A549 (cell line): ENCODE results near the gene CDYL2. TPM values are rescaled to one million over a fixed set of nuclear protein-coding genes. Genes with fewer than 3 reads are reported as not detected.
A peak's percentile ranks its signal among the peaks of the same experiment; 100 is the strongest.

Experiments used
- ATAC-seq, 2 experiments: fragments of 200-7000 bp in 1 of 2; fragments of >200 bp in 1 of 2; cut with Nextera tagmentation in 1 of 2; cut with Tn5 transposase in 1 of 2; 3 replicates each; pipeline versions ENCODE4 v1.8.0 to v1.9.1; 2018 to 2020; ENCODE audit warnings: mild to moderate bottlenecking in 1 of 2, moderate library complexity in 1 of 2
- CTCF ChIA-PET: fragments of 300-600 bp; sonication (Branson Sonifier 250); formaldehyde crosslinking; extraction: SDS; loops from one replicate; lab custom pipeline; 2021; ENCODE audit warnings: antibody characterized with exemption, inconsistent platforms; lab: Yijun Ruan, JAX
- POLR2A ChIA-PET: fragments of 350-600 bp; formaldehyde crosslinking; extraction: SDS; loops from one replicate; lab custom pipeline; 2021; ENCODE audit warnings: antibody characterized with exemption, inconsistent platforms; lab: Yijun Ruan, JAX
- DNase-seq, 2 experiments: peaks; one replicate each; pipeline versions ENCODE4 v3.0.0 to v3.0.0-alpha.2; 2011 to 2016; ENCODE audit warnings: low read depth in 1 of 2, low spot score in 1 of 2
- FAIRE-seq: peaks from 2 replicates; lab custom pipeline; 2011; peaks lifted over from hg19 to GRCh38; lab: Jason Lieb, UNC
- H3K27ac ChIP-seq, 2 experiments: fragments of >200 bp; sonication (Bioruptor Twin); formaldehyde crosslinking; 3 replicates each; pipeline ENCODE4 v1.5.1; 2016 to 2017
- H3K4me1 ChIP-seq: fragments of >200 bp; sonication (Bioruptor Twin); formaldehyde crosslinking; 3 replicates; pipeline ENCODE4 v1.6.1; 2016
- H3K4me2 ChIP-seq: fragments of >200 bp; sonication (Bioruptor Twin); formaldehyde crosslinking; 3 replicates; pipeline ENCODE4 v1.6.1; 2016
- H3K4me3 ChIP-seq: fragments of >200 bp; sonication (Bioruptor Twin); formaldehyde crosslinking; 3 replicates; pipeline ENCODE4 v1.5.1; 2016
- H3K9me3 ChIP-seq: fragments of >200 bp; sonication (Bioruptor Twin); formaldehyde crosslinking; 3 replicates; pipeline ENCODE4 v1.6.1; 2016
- BHLHE40 ChIP-seq: IDR thresholded peaks from 2 replicates; pipeline ENCODE4 v1.6.1; 2012; ENCODE audit warnings: low read depth, low read length, inconsistent platforms
- CEBPB ChIP-seq, 2 experiments: fragments of >200 bp in 1 of 2; sonication (Bioruptor Twin) in 1 of 2; formaldehyde crosslinking in 1 of 2; IDR thresholded peaks; 2 replicates each; pipeline ENCODE4 v1.6.1; 2012 to 2016
- E2F6 ChIP-seq: IDR thresholded peaks from 2 replicates; pipeline ENCODE4 v1.6.1; 2012; ENCODE audit warnings: low read depth, borderline replicate concordance
- EHF ChIP-seq: fragments of 250-450 bp; sonication (Bioruptor Pico); IDR thresholded peaks from 2 replicates; pipeline ENCODE4 v1.5.0; 2020; ENCODE audit warnings: mild to moderate bottlenecking
- ESRRA ChIP-seq: fragments of 150-350 bp; IDR thresholded peaks from 2 replicates; pipeline ENCODE4 v1.6.1; 2014; ENCODE audit warnings: mild to moderate bottlenecking, low read length, borderline replicate concordance
- FOSL2 ChIP-seq, 2 experiments: fragments of 450-650 bp in 1 of 2; fragments of >200 bp in 1 of 2; sonication (Bioruptor Twin) in 1 of 2; formaldehyde crosslinking; IDR thresholded peaks; 2 replicates each; pipeline versions ENCODE4 v1.5.0 to v1.6.1; 2016 to 2020; ENCODE audit warnings: mild to moderate bottlenecking in 1 of 2, moderate library complexity in 1 of 2
- HDAC2 ChIP-seq: fragments of 200-600 bp; sonication (generic); IDR thresholded peaks from 2 replicates; pipeline ENCODE4 v1.6.1; 2016
- HES2 ChIP-seq: fragments of >200 bp; sonication (Bioruptor Twin); formaldehyde crosslinking; IDR thresholded peaks from 2 replicates; pipeline ENCODE4 v1.6.1; 2016
- HOXA7 ChIP-seq: fragments of 250-450 bp; sonication (Bioruptor Pico); IDR thresholded peaks from 2 replicates; pipeline ENCODE4 v1.5.0; 2020; ENCODE audit warnings: mild to moderate bottlenecking, moderate library complexity
- JUN ChIP-seq, 2 experiments: fragments of >200 bp; sonication (Bioruptor Twin); formaldehyde crosslinking; IDR thresholded peaks; 2 replicates in 1 of 2; 3 replicates in 1 of 2; pipeline ENCODE4 v1.6.1; 2016 to 2017
- JUNB ChIP-seq: fragments of >200 bp; sonication (Bioruptor Twin); formaldehyde crosslinking; IDR thresholded peaks from 2 replicates; pipeline ENCODE4 v1.6.1; 2016
- KDM1A ChIP-seq: fragments of 200-600 bp; sonication (generic); IDR thresholded peaks from 2 replicates; pipeline ENCODE4 v1.6.1; 2016; ENCODE audit warnings: low read depth, mild to moderate bottlenecking
- MAFK ChIP-seq: fragments of 450-650 bp; IDR thresholded peaks from 2 replicates; pipeline ENCODE4 v1.6.1; 2014; ENCODE audit not compliant: partially characterized antibody
- PHF8 ChIP-seq: fragments of 200-600 bp; sonication (generic); IDR thresholded peaks from 2 replicates; pipeline ENCODE4 v1.6.1; 2016; ENCODE audit warnings: low read depth, mild to moderate bottlenecking, antibody characterized with exemption, moderate library complexity, borderline replicate concordance
- RCOR1 ChIP-seq: fragments of 150-350 bp; IDR thresholded peaks from 2 replicates; pipeline ENCODE4 v1.6.1; 2014; ENCODE audit warnings: antibody characterized with exemption, low read length, low read depth
- TP53 ChIP-seq: fragments of 250-450 bp; sonication (Bioruptor Pico); IDR thresholded peaks from 2 replicates; pipeline ENCODE4 v1.5.0; 2021; ENCODE audit warnings: mild to moderate bottlenecking, moderate library complexity
- ZNF302 ChIP-seq: fragments of 250-450 bp; sonication (Bioruptor Pico); IDR thresholded peaks from 2 replicates; pipeline ENCODE4 v1.9.0; 2021; ENCODE audit warnings: inconsistent platforms, mild to moderate bottlenecking, moderate library complexity
- WGBS: methylation state at CpG from one replicate; pipeline ENCODE4 v1.1.6; 2017; ENCODE audit errors: missing lambda C conversion rate; 5-methylcytosine and 5-hydroxymethylcytosine counted together
- polyA plus RNA-seq, 4 experiments: library from polyadenylated mRNA; depleted of rRNA in 3 of 4; stranded (reverse); fragments of >200 nt; fragmentation: RNase III in 1 of 4; extraction: RNeasy Plus Mini Kit Qiagen cat#74134 plus additional on column Dnase treatment in 1 of 4; gene quantifications; 2 replicates in 3 of 4; 3 replicates in 1 of 4; pipeline ENCODE4 v1.2.3, GENCODE V29; 2011 to 2017
- TF ChIP-seq, protein P1 (sequence below): fragments of 200-600 bp; sonication (generic); IDR thresholded peaks from 2 replicates; pipeline ENCODE4 v1.6.1; 2016; ENCODE audit warnings: antibody characterized with exemption, mild to moderate bottlenecking, moderate library complexity

CDYL2 gene
- polyA plus RNA-seq, 2 of the 4 experiments (the other 2 are of a cell fraction): 0.05 to 0.10 TPM

DNA sequence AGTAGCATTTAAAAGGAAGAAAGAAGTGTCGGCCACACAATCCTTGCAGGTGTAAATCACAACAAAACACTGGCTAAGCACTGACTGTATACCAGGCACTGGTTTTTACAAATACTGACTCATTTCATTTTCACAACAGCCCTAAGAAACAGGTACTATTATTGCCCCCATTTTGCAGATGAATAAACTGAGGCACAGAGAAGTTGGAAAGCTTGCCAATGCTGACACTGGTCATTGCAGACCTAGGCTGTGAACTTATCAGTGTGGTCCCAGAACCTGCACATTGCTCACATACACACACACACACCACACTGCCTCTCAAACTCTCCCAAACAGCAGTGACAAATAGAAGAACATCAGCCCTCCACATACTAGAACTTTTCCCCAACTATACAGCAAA is 37.6 kb downstream of the CDYL2 start (continued):
- TF ChIP-seq CEBPB (IDR thresholded peaks at IDR 0.05): no peak
- TF ChIP-seq RCOR1: no peak
- no peak for TF ChIP-seq KDM1A
- no peak for TF ChIP-seq HDAC2
- TF ChIP-seq PHF8: no peak

- WGBS: 12% methylated on average over 6 of the region's 6 CpGs
- no peak overlapping the region for H3K4me3 ChIP-seq
These were observed 44.8 kb downstream of the CDYL2 start for GRCh38 chr16:80759419-80760162.

GRCh38 chr16:80754476-80754875 is 49.9 kb downstream of the CDYL2 start:
- DNase-seq: no peak
- CTCF ChIA-PET: interaction anchor here (0.6 kb wide), 1 partner anchor 70 kb away, joined by 3 read pairs; no protein-coding TSS in a partner anchor
- TF ChIP-seq HOXA7 (CRISPR knock-in tag) (no peak), ESRRA (no peak), JUN (IDR thresholded peaks at IDR 0.05) (no peak), MAFK (no peak), PHF8 (no peak), HES2 (no peak), RCOR1 (no peak), ZNF302 (CRISPR knock-in tag) (no peak), JUNB (no peak)
- TF ChIP-seq, protein P1, sequence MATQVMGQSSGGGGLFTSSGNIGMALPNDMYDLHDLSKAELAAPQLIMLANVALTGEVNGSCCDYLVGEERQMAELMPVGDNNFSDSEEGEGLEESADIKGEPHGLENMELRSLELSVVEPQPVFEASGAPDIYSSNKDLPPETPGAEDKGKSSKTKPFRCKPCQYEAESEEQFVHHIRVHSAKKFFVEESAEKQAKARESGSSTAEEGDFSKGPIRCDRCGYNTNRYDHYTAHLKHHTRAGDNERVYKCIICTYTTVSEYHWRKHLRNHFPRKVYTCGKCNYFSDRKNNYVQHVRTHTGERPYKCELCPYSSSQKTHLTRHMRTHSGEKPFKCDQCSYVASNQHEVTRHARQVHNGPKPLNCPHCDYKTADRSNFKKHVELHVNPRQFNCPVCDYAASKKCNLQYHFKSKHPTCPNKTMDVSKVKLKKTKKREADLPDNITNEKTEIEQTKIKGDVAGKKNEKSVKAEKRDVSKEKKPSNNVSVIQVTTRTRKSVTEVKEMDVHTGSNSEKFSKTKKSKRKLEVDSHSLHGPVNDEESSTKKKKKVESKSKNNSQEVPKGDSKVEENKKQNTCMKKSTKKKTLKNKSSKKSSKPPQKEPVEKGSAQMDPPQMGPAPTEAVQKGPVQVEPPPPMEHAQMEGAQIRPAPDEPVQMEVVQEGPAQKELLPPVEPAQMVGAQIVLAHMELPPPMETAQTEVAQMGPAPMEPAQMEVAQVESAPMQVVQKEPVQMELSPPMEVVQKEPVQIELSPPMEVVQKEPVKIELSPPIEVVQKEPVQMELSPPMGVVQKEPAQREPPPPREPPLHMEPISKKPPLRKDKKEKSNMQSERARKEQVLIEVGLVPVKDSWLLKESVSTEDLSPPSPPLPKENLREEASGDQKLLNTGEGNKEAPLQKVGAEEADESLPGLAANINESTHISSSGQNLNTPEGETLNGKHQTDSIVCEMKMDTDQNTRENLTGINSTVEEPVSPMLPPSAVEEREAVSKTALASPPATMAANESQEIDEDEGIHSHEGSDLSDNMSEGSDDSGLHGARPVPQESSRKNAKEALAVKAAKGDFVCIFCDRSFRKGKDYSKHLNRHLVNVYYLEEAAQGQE: no peak
- TF ChIP-seq, all 56 proteins: peak for 0
- 21% methylated on average over 5 of the region's 5 CpGs for WGBS
- ATAC-seq: no peak
- Histone ChIP-seq H3K4me2 (no peak overlapping the region), H3K9me3 (no peaks in the 10 kb centered on the region), H3K4me1 (no peaks in the 10 kb centered on the region), H3K4me3 (no peak overlapping the region), H3K27ac (no peak overlapping the region)
- FAIRE-seq: no peak
- POLR2A ChIA-PET: no interaction called here

More at GRCh38 chr16:80759419-80760162, 44.8 kb downstream of the CDYL2 start:
- ATAC-seq: no peak
- Histone ChIP-seq H3K9me3 (no peaks in the 10 kb centered on the region), H3K4me1 (no peaks in the 10 kb centered on the region)
- POLR2A ChIA-PET: no interaction called here
- no peak for TF ChIP-seq BHLHE40
- TF ChIP-seq FOSL2 (IDR thresholded peaks at IDR 0.05): no peak
- TF ChIP-seq FOSL2 (CRISPR knock-in tag; IDR thresholded peaks at IDR 0.05): peak; percentile 52
- no peak for TF ChIP-seq JUNB
- TF ChIP-seq EHF (CRISPR knock-in tag): no peak
- TF ChIP-seq, all 56 proteins: peak for 1
- no peak overlapping the region for H3K27ac ChIP-seq
- no peak overlapping the region for H3K4me2 ChIP-seq
- CTCF ChIA-PET: no interaction called here
- FAIRE-seq (no peak), DNase-seq (no peak)

GRCh38 chr16:80752541-80752940 is 51.9 kb downstream of the CDYL2 start:
- WGBS: 11% methylated on average over 2 of the region's 2 CpGs
- POLR2A ChIA-PET: no interaction called here
- CTCF ChIA-PET: no interaction called here
- DNase-seq (no peak), ATAC-seq (no peak), FAIRE-seq (no peak)
- no peak overlapping the region for H3K27ac ChIP-seq
- H3K4me2 ChIP-seq: no peak overlapping the region
- no peaks in the 10 kb centered on the region for H3K9me3 ChIP-seq
- no peak for TF ChIP-seq E2F6
- TF ChIP-seq TP53 (CRISPR knock-in tag): no peak
- no peak overlapping the region for H3K4me3 ChIP-seq
- H3K4me1 ChIP-seq: no peaks in the 10 kb centered on the region
